H9 (cell line): ENCODE measurements around the gene PRPH. TPM values are rescaled to one million over a fixed set of nuclear protein-coding genes. Genes with fewer than 3 reads are reported as not detected.
"Not testable (repeated sequence)": the region's sequence is repeated elsewhere in the genome, so short reads cannot be mapped to it uniquely, and the experiment has no call there.

Experiments used
- DNase-seq: peaks from one replicate; pipeline ENCODE4 v3.0.0-alpha.2; 2017
- H2AFZ ChIP-seq: one replicate; pipeline ENCODE4 v1.6.1; 2013; ENCODE audit warnings: mild to moderate bottlenecking, low read length, control low read depth, moderate library complexity
- H2AK5ac ChIP-seq: 2 replicates; pipeline ENCODE4 v1.6.1; 2013; ENCODE audit warnings: low read length, control low read depth, mixed read lengths; ENCODE audit not compliant: insufficient read length
- H2BK120ac ChIP-seq: one replicate; pipeline ENCODE4 v1.6.1; 2013; ENCODE audit warnings: low read depth, mild to moderate bottlenecking, low read length, control low read depth, inconsistent platforms; ENCODE audit not compliant: poor library complexity, severe bottlenecking
- H2BK12ac ChIP-seq: 2 replicates; pipeline ENCODE4 v1.6.1; 2013; ENCODE audit warnings: low read length, control low read depth, mixed read lengths, low read depth; ENCODE audit not compliant: insufficient read length
- H2BK15ac ChIP-seq: 2 replicates; pipeline ENCODE4 v1.6.1; 2013; ENCODE audit warnings: low read depth, low read length, control low read depth
- H2BK20ac ChIP-seq: one replicate; pipeline ENCODE4 v1.6.1; 2013; ENCODE audit warnings: low read depth, mild to moderate bottlenecking, low read length, control low read depth, inconsistent platforms; ENCODE audit not compliant: poor library complexity, severe bottlenecking
- H2BK5ac ChIP-seq: 2 replicates; pipeline ENCODE4 v1.6.1; 2013; ENCODE audit warnings: low read length, control low read depth, mixed read lengths; ENCODE audit not compliant: insufficient read length
- H3K14ac ChIP-seq: 2 replicates; pipeline ENCODE4 v1.6.1; 2013; ENCODE audit warnings: low read length, control low read depth; ENCODE audit not compliant: insufficient read depth
- H3K18ac ChIP-seq: 2 replicates; pipeline ENCODE4 v1.6.1; 2013; ENCODE audit warnings: low read depth, mild to moderate bottlenecking, mixed read lengths, low read length, control low read depth; ENCODE audit not compliant: insufficient read length
- H3K23ac ChIP-seq: 2 replicates; pipeline ENCODE4 v1.6.1; 2013; ENCODE audit warnings: low read length, control low read depth, mixed read lengths, low read depth; ENCODE audit not compliant: insufficient read length
- H3K23me2 ChIP-seq: 2 replicates; pipeline ENCODE4 v1.6.1; 2013; ENCODE audit warnings: low read depth, mild to moderate bottlenecking, mixed read lengths, low read length, control low read depth; ENCODE audit not compliant: insufficient read length, poor library complexity, severe bottlenecking
- H3K27ac ChIP-seq: 2 replicates; pipeline ENCODE4 v1.5.1; 2013; ENCODE audit warnings: low read length, control low read depth, mixed read lengths, low read depth; ENCODE audit not compliant: insufficient read length
- H3K27me3 ChIP-seq: 2 replicates; pipeline ENCODE4 v1.6.1; 2013; ENCODE audit warnings: low read length, control low read depth, inconsistent platforms; ENCODE audit not compliant: insufficient read depth
- H3K4ac ChIP-seq: 2 replicates; pipeline ENCODE4 v1.6.1; 2013; ENCODE audit warnings: low read depth, mild to moderate bottlenecking, control low read depth, inconsistent platforms, low read length, moderate library complexity
- H3K4me1 ChIP-seq: 2 replicates; pipeline ENCODE4 v1.6.1; 2013; ENCODE audit warnings: low read length, control low read depth, inconsistent platforms; ENCODE audit not compliant: insufficient read depth
- H3K4me2 ChIP-seq: 2 replicates; pipeline ENCODE4 v1.6.1; 2013; ENCODE audit warnings: low read length, control low read depth, mixed read lengths; ENCODE audit not compliant: insufficient read length, insufficient read depth
- H3K56ac ChIP-seq: 2 replicates; pipeline ENCODE4 v1.6.1; 2013; ENCODE audit warnings: low read depth, mild to moderate bottlenecking, mixed read lengths, low read length, control low read depth; ENCODE audit not compliant: insufficient read length
- H3K79me1 ChIP-seq: 2 replicates; pipeline ENCODE4 v1.6.1; 2013; ENCODE audit warnings: low read depth, mild to moderate bottlenecking, moderate library complexity, low read length, control low read depth, inconsistent platforms; ENCODE audit not compliant: insufficient read depth, poor library complexity, severe bottlenecking
- H3K79me2 ChIP-seq: 2 replicates; pipeline ENCODE4 v1.6.1; 2013; ENCODE audit warnings: low read length, control low read depth, inconsistent platforms; ENCODE audit not compliant: insufficient read depth
- H3K9ac ChIP-seq: 2 replicates; pipeline ENCODE4 v1.6.1; 2013; ENCODE audit warnings: low read length, control low read depth, mixed read lengths; ENCODE audit not compliant: insufficient read length; ENCODE audit errors: extremely low read depth
- H3K9me3 ChIP-seq: one replicate; pipeline ENCODE4 v1.6.1; 2013; ENCODE audit warnings: low read depth, low read length, inconsistent platforms; ENCODE audit not compliant: control insufficient read depth
- H3T11ph ChIP-seq: one replicate; pipeline ENCODE4 v1.6.1; 2013; ENCODE audit warnings: mild to moderate bottlenecking, low read length, control low read depth, inconsistent platforms
- H4K20me1 ChIP-seq: one replicate; pipeline ENCODE4 v1.6.1; 2013; ENCODE audit not compliant: control insufficient read depth, insufficient read length, insufficient read depth
- H4K5ac ChIP-seq: 2 replicates; pipeline ENCODE4 v1.6.1; 2013; ENCODE audit warnings: low read depth, mild to moderate bottlenecking, mixed read lengths, low read length, control low read depth; ENCODE audit not compliant: insufficient read length
- H4K8ac ChIP-seq: replicated peaks from 2 replicates; pipeline ENCODE4 v1.6.1; 2013; ENCODE audit warnings: low read length, control low read depth, mixed read lengths, low read depth; ENCODE audit not compliant: insufficient read length
- H4K91ac ChIP-seq: 2 replicates; pipeline ENCODE4 v1.6.1; 2013; ENCODE audit warnings: low read depth, mild to moderate bottlenecking, moderate library complexity, mixed read lengths, low read length, control low read depth; ENCODE audit not compliant: insufficient read length
- H3K27ac Mint-ChIP-seq, 3 experiments: 2 replicates in 2 of 3; 3 replicates in 1 of 3; pipeline ENCODE4 v1.8.0; 2020 to 2021; ENCODE audit warnings: mixed read lengths in 3 of 3, mild to moderate bottlenecking in 1 of 3, moderate library complexity in 1 of 3
- H3K27me3 Mint-ChIP-seq: 2 replicates; pipeline ENCODE4 v1.8.0; 2021; ENCODE audit warnings: low read depth, mild to moderate bottlenecking, moderate library complexity, mixed read lengths
- H3K36me3 Mint-ChIP-seq, 3 experiments: 2 replicates in 2 of 3; 3 replicates in 1 of 3; pipeline ENCODE4 v1.8.0; 2020 to 2021; ENCODE audit warnings: low read depth in 3 of 3, mixed read lengths in 3 of 3; ENCODE audit not compliant: insufficient read depth in 1 of 3
- H3K4me1 Mint-ChIP-seq, 2 experiments: 2 replicates each; pipeline ENCODE4 v1.8.0; 2020; ENCODE audit warnings: mixed read lengths in 2 of 2
- H3K4me3 Mint-ChIP-seq, 2 experiments: 2 replicates in 1 of 2; 3 replicates in 1 of 2; pipeline ENCODE4 v1.8.0; 2020 to 2021; ENCODE audit warnings: mild to moderate bottlenecking in 2 of 2, mixed read lengths in 2 of 2, moderate library complexity in 1 of 2
- H3K9me3 Mint-ChIP-seq, 2 experiments: 2 replicates in 1 of 2; 3 replicates in 1 of 2; pipeline ENCODE4 v1.8.0; 2020; ENCODE audit warnings: mild to moderate bottlenecking in 2 of 2, mixed read lengths in 2 of 2, moderate library complexity in 1 of 2
- WGBS: extraction: QIAGEN DNeasy Blood & Tissue Kit; methylation state at CpG from one replicate; pipeline ENCODE4 v1.1.7; 2013; ENCODE audit warnings: missing lambda C conversion rate, low lambda C conversion rate, mixed read lengths; ENCODE audit not compliant: insufficient read length; ENCODE audit errors: extremely low coverage; 5-methylcytosine and 5-hydroxymethylcytosine counted together
- total RNA-seq: library from RNA; stranded (reverse); gene quantifications from 2 replicates; pipeline ENCODE4 v1.2.1, GENCODE V29; 2021
- TF ChIP-seq, protein P1 (sequence below): fragments of 200-600 bp; sonication (generic); conservative IDR thresholded peaks from 3 replicates; pipeline ENCODE4 v1.8.0; 2021; ENCODE audit warnings: antibody characterized with exemption, mild to moderate bottlenecking

Gene PRPH
- total RNA-seq, 1 experiment from 2014 or later = 1.1 TPM

- Histone ChIP-seq H3K27ac (no peak within 1 kb of the TSS), H3K9ac (peak within 1 kb of the TSS; percentile 74), H2BK120ac (no peak within 1 kb of the TSS), H4K5ac (no peak within 1 kb of the TSS), H3K4ac (no peak within 1 kb of the TSS), H2BK20ac (no peak within 1 kb of the TSS), H2AFZ (no peak within 1 kb of the TSS), H3K23ac (no peak within 1 kb of the TSS), H3K9me3 (no peaks in the 10 kb centered on the region), H3K79me2 (peaks cover 26% of the 10 kb centered on the region; the same call in 1 of the 2 replicates), H2BK15ac (no peak within 1 kb of the TSS), H2BK5ac (no peak within 1 kb of the TSS), H3K14ac (peak within 1 kb of the TSS; percentile 90), H3K23me2 (peaks cover 8% of the 10 kb centered on the region), H3K4me2 (peak within 1 kb of the TSS; percentile 72), H2BK12ac (no peak within 1 kb of the TSS), H4K8ac (no peak within 1 kb of the TSS), H4K91ac (no peak within 1 kb of the TSS), H3T11ph (no peak within 1 kb of the TSS), H2AK5ac (no peak within 1 kb of the TSS), H4K20me1 (no peaks in the 10 kb centered on the region), H3K27me3 (no peaks in the 10 kb centered on the region), H3K56ac (no peak within 1 kb of the TSS), H3K4me1 (peaks cover 3% of the 10 kb centered on the region; the same call in 1 of the 2 replicates), H3K18ac (peak within 1 kb of the TSS; percentile 52), H3K79me1 (peaks cover 7% of the 10 kb centered on the region)
- Mint-ChIP-seq H3K27ac (peak within 1 kb of the TSS; percentile 88 to 98 (median 94); a peak in 6 of 7 replicates), H3K27me3 (no peaks in the 10 kb centered on the region; the same call in 1 of the 2 replicates), H3K4me3 (peak within 1 kb of the TSS; percentile 95), H3K9me3 (no peaks in the 10 kb centered on the region), H3K36me3 (peaks cover 31 to 47% (median 41%) of the 10 kb centered on the region in 3 experiments; a peak in 6 of 7 replicates), H3K4me1 (peaks cover 28 to 41% of the 10 kb centered on the region in 2 experiments)
- TF ChIP-seq, protein P1, sequence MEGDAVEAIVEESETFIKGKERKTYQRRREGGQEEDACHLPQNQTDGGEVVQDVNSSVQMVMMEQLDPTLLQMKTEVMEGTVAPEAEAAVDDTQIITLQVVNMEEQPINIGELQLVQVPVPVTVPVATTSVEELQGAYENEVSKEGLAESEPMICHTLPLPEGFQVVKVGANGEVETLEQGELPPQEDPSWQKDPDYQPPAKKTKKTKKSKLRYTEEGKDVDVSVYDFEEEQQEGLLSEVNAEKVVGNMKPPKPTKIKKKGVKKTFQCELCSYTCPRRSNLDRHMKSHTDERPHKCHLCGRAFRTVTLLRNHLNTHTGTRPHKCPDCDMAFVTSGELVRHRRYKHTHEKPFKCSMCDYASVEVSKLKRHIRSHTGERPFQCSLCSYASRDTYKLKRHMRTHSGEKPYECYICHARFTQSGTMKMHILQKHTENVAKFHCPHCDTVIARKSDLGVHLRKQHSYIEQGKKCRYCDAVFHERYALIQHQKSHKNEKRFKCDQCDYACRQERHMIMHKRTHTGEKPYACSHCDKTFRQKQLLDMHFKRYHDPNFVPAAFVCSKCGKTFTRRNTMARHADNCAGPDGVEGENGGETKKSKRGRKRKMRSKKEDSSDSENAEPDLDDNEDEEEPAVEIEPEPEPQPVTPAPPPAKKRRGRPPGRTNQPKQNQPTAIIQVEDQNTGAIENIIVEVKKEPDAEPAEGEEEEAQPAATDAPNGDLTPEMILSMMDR = no peak
- no CpG with 5 or more reads among the region's 61 CpGs for WGBS
- peak; percentile 97 for DNase-seq
Observed at GRCh38 chr12:49264873-49265792, 29.8 kb upstream of the PRPH start, which contains the start of gene TUBA1C. TUBA1C (plus strand) TSS chr12:49265082; CDS start chr12:49265182, 100 bp downstream.

- not testable (repeated sequence) for H4K5ac ChIP-seq, H3K27me3 ChIP-seq, H3K27me3 Mint-ChIP-seq, H3T11ph ChIP-seq, H3K23ac ChIP-seq, H4K20me1 ChIP-seq, H2BK12ac ChIP-seq, H3K56ac ChIP-seq, H4K91ac ChIP-seq, H3K27ac ChIP-seq, H3K18ac ChIP-seq, H2BK5ac ChIP-seq, H2BK15ac ChIP-seq, H3K4me2 ChIP-seq, H2BK20ac ChIP-seq, H2AK5ac ChIP-seq, H2BK120ac ChIP-seq, H3K14ac ChIP-seq, DNase-seq, H3K79me1 ChIP-seq, H4K8ac ChIP-seq, H3K9me3 Mint-ChIP-seq, H3K23me2 ChIP-seq, H3K4ac ChIP-seq, H3K9me3 ChIP-seq, H3K9ac ChIP-seq, H3K4me1 ChIP-seq, H2AFZ ChIP-seq, H3K4me3 Mint-ChIP-seq
- Mint-ChIP-seq H3K27ac (peak overlapping the region in 1 of 3 experiments; percentile 90; a peak in 2 of 7 replicates), H3K4me1 (peaks cover 20 to 28% of the 10 kb centered on the region in 2 experiments), H3K36me3 (peaks cover 53 to 84% (median 71%) of the 10 kb centered on the region in 3 experiments)
- H3K79me2 ChIP-seq = peaks cover 26% of the 10 kb centered on the region; the same call in 1 of the 2 replicates
- no CpG with 5 or more reads among the region's 6 CpGs for WGBS
Observed at GRCh38 chr12:49269191-49269590, 25.8 kb upstream of the PRPH start.
